ENCODE results near the gene NEK11. TPM values are rescaled to one million over a fixed set of nuclear protein-coding genes. Genes with fewer than 3 reads are reported as not detected.
"Not testable (repeated sequence)": the region's sequence is repeated elsewhere in the genome, so short reads cannot be mapped to it uniquely, and the experiment has no call there.

Gene NEK11
- total RNA-seq, 2 experiments from 2014 or later: 1.1 to 1.6 TPM

GRCh38 chr3:131009698-131010097 lies 17.0 kb upstream of the NEK11 start:
- DNase-seq: no peak
- POLR2A ChIA-PET: no interaction called here
- H3K27ac Mint-ChIP-seq: no peak overlapping the region
- H3K4me3 Mint-ChIP-seq: no peak overlapping the region
- peaks cover 8% of the 10 kb centered on the region for H3K4me1 Mint-ChIP-seq
- no peaks in the 10 kb centered on the region for H3K27me3 Mint-ChIP-seq
- no peaks in the 10 kb centered on the region for H3K9me3 Mint-ChIP-seq
- CTCF ChIA-PET: no interaction called here
- peaks cover 42% of the 10 kb centered on the region for H3K36me3 Mint-ChIP-seq (ENCODE audit: low read depth)

GRCh38 chr3:131018970-131019369 lies 7.7 kb upstream of the NEK11 start:
- ChIA-PET CTCF (interaction anchor here (1.2 kb wide), 1 partner anchor 17 kb away, joined by 3 read pairs; no protein-coding TSS in a partner anchor), POLR2A (interaction anchor here (0.6 kb wide), 1 partner anchor 246 kb away, joined by 5 read pairs; no protein-coding TSS in a partner anchor)
- no peak for DNase-seq
- Mint-ChIP-seq H3K4me3 (no peak overlapping the region), H3K36me3 (ENCODE audit: low read depth) (peaks cover 51% of the 10 kb centered on the region), H3K27me3 (no peaks in the 10 kb centered on the region), H3K27ac (no peak overlapping the region), H3K4me1 (peaks cover 30% of the 10 kb centered on the region), H3K9me3 (no peaks in the 10 kb centered on the region)

GRCh38 chr3:131020122-131020693 lies 6.5 kb upstream of the NEK11 start:
- Mint-ChIP-seq H3K4me3 (no peak overlapping the region), H3K36me3 (ENCODE audit: low read depth) (peaks cover 53% of the 10 kb centered on the region), H3K4me1 (peaks cover 42% of the 10 kb centered on the region), H3K27me3 (no peaks in the 10 kb centered on the region), H3K27ac (no peak overlapping the region), H3K9me3 (peaks cover 8% of the 10 kb centered on the region)
- no peak for DNase-seq
- ChIA-PET POLR2A (no interaction called here), CTCF (interaction anchor here (1.2 kb wide), 1 partner anchor 15 kb away, joined by 3 read pairs; no protein-coding TSS in a partner anchor)

GRCh38 chr3:131025539-131025938 lies 1.1 kb upstream of the NEK11 start:
- H3K4me1 Mint-ChIP-seq: peaks cover 57% of the 10 kb centered on the region
- peaks cover 9% of the 10 kb centered on the region for H3K9me3 Mint-ChIP-seq
- H3K27me3 Mint-ChIP-seq: no peaks in the 10 kb centered on the region
- peak overlapping the region; percentile 98 for H3K27ac Mint-ChIP-seq
- no peak for DNase-seq
- POLR2A ChIA-PET: interaction anchor here (1.1 kb wide), 1 partner anchor 10 kb away, joined by 3 read pairs; no protein-coding TSS in a partner anchor
- CTCF ChIA-PET: no interaction called here
- peaks cover 40% of the 10 kb centered on the region for H3K36me3 Mint-ChIP-seq (ENCODE audit: low read depth)
- peak overlapping the region; percentile 85 for H3K4me3 Mint-ChIP-seq

- no peaks in the 10 kb centered on the region for H3K27me3 Mint-ChIP-seq
- CTCF ChIA-PET: no interaction called here
- H3K36me3 Mint-ChIP-seq (ENCODE audit: low read depth): peaks cover 20% of the 10 kb centered on the region
- no peak overlapping the region for H3K27ac Mint-ChIP-seq
- POLR2A ChIA-PET: no interaction called here
- no peak overlapping the region for H3K4me3 Mint-ChIP-seq
- H3K9me3 Mint-ChIP-seq: peaks cover 9% of the 10 kb centered on the region
- no peak for DNase-seq
- peaks cover 33% of the 10 kb centered on the region for H3K4me1 Mint-ChIP-seq
Measured at GRCh38 chr3:131028844-131029243, 2.2 kb downstream of the NEK11 start.

- POLR2A ChIA-PET: no interaction called here
- Mint-ChIP-seq H3K36me3 (ENCODE audit: low read depth) (no peaks in the 10 kb centered on the region), H3K4me1 (peaks cover 10% of the 10 kb centered on the region), H3K9me3 (no peaks in the 10 kb centered on the region), H3K27me3 (no peaks in the 10 kb centered on the region), H3K27ac (no peak overlapping the region), H3K4me3 (no peak overlapping the region)
- no peak for DNase-seq
- CTCF ChIA-PET: interaction anchor here (0.5 to 1.7 kb wide), 4 partner anchors 190 to 1313 kb away, joined by 3 read pairs; no protein-coding TSS in a partner anchor
Measured at GRCh38 chr3:131031660-131032059, 5.0 kb downstream of the NEK11 start.

GRCh38 chr3:131033480-131034080 lies 6.9 kb downstream of the NEK11 start:
- POLR2A ChIA-PET: no interaction called here
- no peak overlapping the region for H3K4me3 Mint-ChIP-seq

GRCh38 chr3:131036200-131036816 lies 9.6 kb downstream of the NEK11 start:
- Mint-ChIP-seq H3K9me3 (no peaks in the 10 kb centered on the region), H3K36me3 (ENCODE audit: low read depth) (no peaks in the 10 kb centered on the region), H3K4me3 (no peak overlapping the region), H3K27me3 (no peaks in the 10 kb centered on the region), H3K4me1 (peaks cover 8% of the 10 kb centered on the region), H3K27ac (peak overlapping the region; percentile 17)
- ChIA-PET POLR2A (no interaction called here), CTCF (interaction anchor here (1.1 to 1.7 kb wide), 3 partner anchors 9 to 346 kb away, joined by 3 to 4 read pairs (median 3); partner anchors contain the start of gene NUDT16)
- no peak for DNase-seq

More at GRCh38 chr3:131033480-131034080, 6.9 kb downstream of the NEK11 start:
- CTCF ChIA-PET: interaction anchor here (1.0 kb wide), 2 partner anchors 9 to 18 kb away, joined by 3 read pairs; no protein-coding TSS in a partner anchor
- no peaks in the 10 kb centered on the region for H3K9me3 Mint-ChIP-seq
- H3K4me1 Mint-ChIP-seq: peaks cover 3% of the 10 kb centered on the region
- peak; percentile 64 for DNase-seq
- no peak overlapping the region for H3K27ac Mint-ChIP-seq
- H3K27me3 Mint-ChIP-seq: no peaks in the 10 kb centered on the region
- H3K36me3 Mint-ChIP-seq (ENCODE audit: low read depth): no peaks in the 10 kb centered on the region

- Mint-ChIP-seq H3K9me3 (peaks cover 4% of the 10 kb centered on the region), H3K27ac (no peak overlapping the region), H3K36me3 (ENCODE audit: low read depth) (peaks cover 4% of the 10 kb centered on the region), H3K4me3 (no peak overlapping the region), H3K27me3 (no peaks in the 10 kb centered on the region), H3K4me1 (peaks cover 15% of the 10 kb centered on the region)
- ChIA-PET POLR2A (no interaction called here), CTCF (interaction anchor here (1.7 kb wide), 1 partner anchor 10 kb away, joined by 4 read pairs; no protein-coding TSS in a partner anchor)
- DNase-seq: no peak
Measured at GRCh38 chr3:131036986-131037385, 10.3 kb downstream of the NEK11 start.

- H3K27ac Mint-ChIP-seq: no peak overlapping the region
- peaks cover 7% of the 10 kb centered on the region for H3K9me3 Mint-ChIP-seq
- no peaks in the 10 kb centered on the region for H3K27me3 Mint-ChIP-seq
- ChIA-PET CTCF (interaction anchor here (0.8 kb wide), 1 partner anchor 8 kb away, joined by 3 read pairs; no protein-coding TSS in a partner anchor), POLR2A (no interaction called here)
- peaks cover 28% of the 10 kb centered on the region for H3K4me1 Mint-ChIP-seq
- no peak for DNase-seq
- H3K36me3 Mint-ChIP-seq (ENCODE audit: low read depth): peaks cover 12% of the 10 kb centered on the region
- H3K4me3 Mint-ChIP-seq: no peak overlapping the region
Measured at GRCh38 chr3:131038326-131038725, 11.6 kb downstream of the NEK11 start.

GRCh38 chr3:131042271-131042985 lies 15.8 kb downstream of the NEK11 start:
- CTCF ChIA-PET: interaction anchor here (1.2 to 1.7 kb wide), 2 partner anchors 9 to 20 kb away, joined by 3 to 4 read pairs; no protein-coding TSS in a partner anchor
- DNase-seq: peak; percentile 70
- Mint-ChIP-seq H3K27ac (peak overlapping the region; percentile 88), H3K27me3 (peaks cover 21% of the 10 kb centered on the region), H3K9me3 (peaks cover 30% of the 10 kb centered on the region), H3K36me3 (ENCODE audit: low read depth) (peaks cover 33% of the 10 kb centered on the region), H3K4me1 (peaks cover 38% of the 10 kb centered on the region)
- POLR2A ChIA-PET, H3K4me3 Mint-ChIP-seq: not testable (repeated sequence)

- Mint-ChIP-seq H3K27me3 (peaks cover 21% of the 10 kb centered on the region), H3K9me3 (peaks cover 26% of the 10 kb centered on the region), H3K27ac (no peak overlapping the region), H3K4me1 (peaks cover 22% of the 10 kb centered on the region), H3K36me3 (ENCODE audit: low read depth) (peaks cover 29% of the 10 kb centered on the region), H3K4me3 (no peak overlapping the region)
- CTCF ChIA-PET: interaction anchor here (1.3 kb wide), 1 partner anchor 23 kb away, joined by 3 read pairs; no protein-coding TSS in a partner anchor
- DNase-seq: no peak
- POLR2A ChIA-PET: no interaction called here
Measured at GRCh38 chr3:131047582-131047981, 20.9 kb downstream of the NEK11 start.

All from activated CD4-positive, alpha-beta T cell treated with anti-CD3 and anti-CD28 coated beads, Interleukin-2, amount 10 ng/mL, durations not matched to agents 7 days and 5 days (primary cell).